Measurements from ENCODE around the gene ITGA1.

ITGA1 gene

DNA sequence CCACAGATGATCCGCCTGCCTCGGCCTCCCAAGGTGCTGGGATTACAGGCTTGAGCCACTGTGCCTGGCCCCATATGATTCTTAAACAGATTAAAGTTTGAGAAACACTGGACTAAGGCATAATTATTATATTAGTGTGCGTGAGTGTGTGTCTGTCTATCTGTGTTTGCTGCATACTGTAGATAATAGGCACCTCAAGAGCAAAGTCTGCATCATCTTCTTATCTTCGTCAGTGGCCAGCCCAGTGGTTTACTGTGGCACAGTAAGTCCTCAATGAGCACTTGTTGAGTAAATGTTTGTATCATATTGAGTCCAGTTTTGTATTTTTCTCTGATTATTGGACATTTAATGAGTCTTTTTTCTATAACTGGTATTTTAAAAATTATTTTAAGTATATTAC lies 81.7 kb downstream of the ITGA1 start:
- no peak for DNase-seq

DNA sequence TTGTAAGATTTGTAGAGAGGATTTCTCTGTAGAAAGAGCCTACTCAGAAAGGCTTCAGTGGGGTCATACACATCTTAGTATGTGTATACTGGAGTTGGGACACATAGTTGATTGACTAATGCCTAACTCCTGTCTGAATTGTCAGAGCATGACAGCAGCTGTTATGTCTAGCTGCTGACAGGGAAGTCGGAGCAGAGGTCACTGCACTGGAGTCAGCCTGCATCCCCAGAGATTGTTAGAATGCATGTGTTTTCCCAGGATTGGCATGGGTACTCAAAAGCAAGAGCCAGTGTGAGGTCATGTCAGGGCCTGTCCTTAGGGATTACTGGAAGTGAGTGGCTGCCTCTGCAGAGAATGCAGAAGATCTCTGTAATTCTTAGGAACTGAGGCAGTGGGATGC lies 82.7 kb downstream of the ITGA1 start:
- no peak for DNase-seq

DNA sequence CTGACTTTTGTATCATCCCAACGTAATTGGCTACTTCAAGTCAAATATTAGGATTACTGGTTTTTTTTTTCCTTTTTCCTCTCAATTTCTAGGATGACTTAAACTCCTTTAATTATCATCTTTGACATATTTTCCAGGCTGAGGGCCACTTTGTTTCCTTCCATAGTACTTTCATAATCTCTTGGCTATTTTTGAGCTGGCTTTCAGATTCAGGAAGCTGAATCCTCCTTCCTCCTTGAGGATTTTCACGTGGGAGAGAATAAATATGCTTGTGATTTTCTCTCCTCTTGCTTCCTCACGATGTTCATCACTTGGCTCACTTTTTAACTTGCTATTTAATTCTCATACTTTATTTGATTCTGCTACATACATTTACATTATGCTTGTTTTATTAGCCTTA lies 88.1 kb downstream of the ITGA1 start:
- DNase-seq: no peak

DNA sequence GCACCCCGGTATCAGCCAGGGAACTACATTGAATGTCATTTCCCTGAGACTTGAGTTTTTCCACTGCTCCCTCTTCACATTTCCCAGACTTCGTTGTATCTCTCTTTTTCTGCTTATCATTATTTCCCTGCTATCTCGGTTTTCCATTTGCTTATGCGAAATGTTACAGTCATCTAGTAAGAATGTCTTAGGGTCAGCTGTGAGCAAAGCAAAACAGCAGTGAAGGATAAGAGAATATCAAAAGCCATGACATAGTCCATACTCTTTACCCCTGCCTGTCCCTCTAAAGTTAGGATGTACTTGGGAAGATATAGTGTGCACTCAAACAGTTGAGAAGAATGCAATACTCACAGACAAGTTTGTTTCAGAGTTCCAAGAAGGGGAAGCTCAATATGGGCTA lies 88.7 kb downstream of the ITGA1 start:
- DNase-seq: no peak

DNA sequence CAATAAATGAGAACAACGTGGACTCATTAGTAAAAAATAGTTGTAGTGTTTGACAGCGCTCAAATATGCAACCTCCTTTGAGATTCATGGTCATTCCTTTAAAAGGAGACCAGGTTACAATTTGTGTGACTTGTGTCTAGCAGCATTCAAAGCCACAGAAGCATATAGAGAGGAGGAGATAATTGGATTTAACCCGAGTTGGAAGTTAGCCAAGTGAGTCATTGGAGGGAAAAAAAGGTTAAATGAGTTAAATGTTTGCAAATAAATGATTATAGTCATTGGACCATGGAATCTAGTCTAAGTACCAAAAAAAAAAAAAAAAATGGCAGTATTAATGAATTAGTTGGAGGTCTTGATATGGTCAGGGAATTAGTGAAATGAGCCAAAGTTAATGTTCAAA lies 90.9 kb downstream of the ITGA1 start:
- no peak for DNase-seq

DNA sequence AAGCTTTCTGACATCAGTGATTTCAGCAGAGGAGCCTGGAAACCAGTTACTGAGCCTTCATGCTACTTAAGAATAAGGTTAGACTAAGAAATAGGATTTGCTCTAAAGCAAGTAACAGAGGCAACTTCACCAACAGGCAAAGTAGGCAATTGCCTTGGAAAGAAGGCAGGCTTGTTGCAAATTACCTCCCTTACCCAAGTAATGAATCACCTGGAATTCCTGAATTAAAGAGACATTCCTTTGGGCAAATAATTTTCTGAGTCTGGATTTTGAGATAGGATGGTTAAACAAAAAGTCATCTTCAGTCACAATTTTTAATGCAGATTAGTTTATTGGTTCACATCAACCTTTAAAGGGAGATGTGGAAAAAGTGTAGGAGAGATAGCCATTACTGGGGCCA lies 92.8 kb downstream of the ITGA1 start:
- no peak for DNase-seq

DNA sequence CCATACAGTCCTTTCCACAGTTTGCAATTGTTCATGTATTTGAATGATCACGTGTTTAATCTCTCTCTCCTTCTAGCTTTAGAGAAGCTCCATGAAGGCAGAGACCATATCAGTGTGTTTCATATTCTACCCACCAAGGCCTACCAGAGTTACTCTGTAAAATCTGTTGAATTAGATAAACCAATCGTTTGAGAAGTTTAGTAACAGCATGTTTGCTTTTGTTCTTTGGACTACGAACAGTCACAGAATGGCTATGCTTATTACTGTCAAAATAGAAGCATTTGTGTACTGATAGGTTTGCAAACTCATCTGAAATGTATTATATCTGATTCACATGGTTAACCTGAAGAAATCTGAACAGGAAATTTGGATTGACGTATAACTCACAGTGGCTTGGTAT lies 93.8 kb downstream of the ITGA1 start:
- DNase-seq: no peak

DNA sequence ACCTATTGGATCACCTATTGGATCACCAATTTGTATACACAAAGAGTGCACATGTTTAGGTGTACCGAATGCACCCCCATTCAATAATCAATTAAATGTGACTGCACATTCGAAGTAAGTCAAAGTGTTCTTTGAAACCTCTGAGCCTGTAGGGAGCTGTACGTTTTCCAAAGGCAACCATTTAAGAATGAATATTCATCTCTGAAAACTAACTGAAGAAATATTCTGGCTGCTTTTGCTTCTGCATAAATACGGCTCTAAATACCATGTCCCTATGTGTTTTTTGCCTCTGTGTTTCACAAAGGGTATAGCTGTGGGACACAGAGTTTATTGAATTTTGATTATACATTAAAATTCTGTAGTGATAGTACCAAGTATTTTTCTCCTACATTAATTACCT lies 95.4 kb downstream of the ITGA1 start:
- no peak for DNase-seq

DNA sequence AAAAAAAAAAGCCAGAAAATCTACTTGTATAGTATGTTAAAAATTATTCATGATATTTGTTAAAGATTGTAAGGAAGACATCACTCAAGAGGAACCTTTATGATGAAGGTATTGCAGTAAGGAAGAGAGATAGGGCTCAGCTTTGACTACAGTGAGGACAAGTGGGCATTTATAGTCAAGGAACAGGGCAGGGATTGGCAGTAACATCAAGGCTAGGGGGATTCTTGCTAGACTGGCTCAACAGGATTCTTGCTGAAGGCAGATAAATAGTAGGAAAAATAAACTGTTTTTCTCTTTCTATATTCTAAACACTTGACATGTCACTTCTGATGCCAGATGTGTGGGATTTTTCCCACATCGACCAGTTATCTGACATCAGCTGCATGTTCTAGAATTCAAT lies 96.7 kb downstream of the ITGA1 start:
- DNase-seq: no peak

DNA sequence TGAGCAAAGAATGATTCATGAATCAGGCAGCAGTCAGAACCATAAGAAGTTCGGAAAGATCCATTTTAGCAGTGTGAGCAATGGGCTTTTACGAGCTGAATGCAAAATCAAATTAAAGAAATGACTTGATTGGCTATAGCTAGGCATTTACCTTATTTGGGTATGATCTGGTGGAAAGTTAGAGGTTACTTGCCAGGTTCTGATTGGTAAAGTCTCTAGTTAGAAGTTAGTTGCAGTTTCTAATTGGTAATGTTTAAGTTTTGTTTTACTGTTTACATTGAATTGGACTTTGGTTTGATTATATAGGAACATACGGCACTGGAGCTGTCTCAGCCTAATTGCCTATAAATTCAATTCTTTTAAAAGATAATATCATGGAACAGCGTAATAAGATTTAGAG lies 97.9 kb downstream of the ITGA1 start:
- no peak for DNase-seq

DNA sequence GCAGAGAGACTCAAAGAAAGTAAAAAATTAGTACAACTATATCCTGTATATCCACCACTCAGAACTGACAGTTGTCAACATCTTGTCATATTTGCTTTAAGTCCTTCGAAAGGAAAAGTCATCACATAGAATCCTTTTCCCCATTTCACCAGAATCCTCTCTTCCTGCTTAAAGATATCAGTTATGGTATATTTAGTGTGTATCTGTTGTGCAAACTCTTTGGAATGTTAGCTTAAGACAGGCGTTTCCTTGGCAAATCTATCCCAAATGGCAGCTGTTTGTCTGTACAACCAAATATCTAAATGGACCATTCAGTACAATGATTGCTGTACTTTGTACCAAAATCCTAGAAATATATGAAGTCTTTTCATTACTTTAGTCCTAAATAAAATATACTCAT lies 98.5 kb downstream of the ITGA1 start:
- DNase-seq: no peak

DNA sequence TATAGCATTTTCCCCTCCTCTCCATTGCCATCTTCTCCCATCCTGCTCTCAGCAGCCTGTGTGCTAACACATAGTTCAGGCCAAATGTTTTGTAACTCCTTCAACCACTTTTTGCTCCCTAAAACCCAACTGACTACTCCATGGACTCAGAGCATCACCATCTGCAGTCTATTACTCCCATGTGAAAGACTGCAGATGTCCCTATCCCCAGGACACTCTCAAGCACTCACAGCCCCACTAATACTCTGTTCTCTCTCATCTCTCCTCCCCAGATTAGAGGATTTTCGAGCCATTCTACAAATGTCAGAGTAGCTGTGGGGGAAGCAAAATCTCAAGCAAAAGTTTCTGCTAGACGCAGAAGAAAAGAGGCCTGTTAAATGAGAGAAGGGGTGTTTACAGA lies 99.3 kb downstream of the ITGA1 start:
- no peak for DNase-seq

DNA sequence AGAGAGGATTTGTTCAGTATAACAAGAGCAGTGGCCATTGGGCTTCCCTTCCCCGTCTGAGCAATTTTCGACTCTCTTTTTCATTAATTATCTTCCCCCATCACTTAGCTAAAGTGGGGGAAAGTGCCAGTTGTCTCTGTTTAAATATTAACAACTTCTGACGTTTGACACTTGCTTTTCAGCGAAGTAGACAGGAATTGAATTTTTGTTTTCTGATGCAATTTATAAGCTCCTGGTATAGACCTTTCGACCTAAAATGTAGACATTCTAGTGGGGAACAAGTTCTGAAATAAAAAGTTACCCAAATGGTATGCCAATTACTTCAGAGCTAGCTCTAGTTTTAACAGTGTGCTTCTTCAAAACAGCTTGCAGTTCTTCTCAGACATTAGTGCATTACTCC lies 100.6 kb downstream of the ITGA1 start:
- no peak for DNase-seq

DNA sequence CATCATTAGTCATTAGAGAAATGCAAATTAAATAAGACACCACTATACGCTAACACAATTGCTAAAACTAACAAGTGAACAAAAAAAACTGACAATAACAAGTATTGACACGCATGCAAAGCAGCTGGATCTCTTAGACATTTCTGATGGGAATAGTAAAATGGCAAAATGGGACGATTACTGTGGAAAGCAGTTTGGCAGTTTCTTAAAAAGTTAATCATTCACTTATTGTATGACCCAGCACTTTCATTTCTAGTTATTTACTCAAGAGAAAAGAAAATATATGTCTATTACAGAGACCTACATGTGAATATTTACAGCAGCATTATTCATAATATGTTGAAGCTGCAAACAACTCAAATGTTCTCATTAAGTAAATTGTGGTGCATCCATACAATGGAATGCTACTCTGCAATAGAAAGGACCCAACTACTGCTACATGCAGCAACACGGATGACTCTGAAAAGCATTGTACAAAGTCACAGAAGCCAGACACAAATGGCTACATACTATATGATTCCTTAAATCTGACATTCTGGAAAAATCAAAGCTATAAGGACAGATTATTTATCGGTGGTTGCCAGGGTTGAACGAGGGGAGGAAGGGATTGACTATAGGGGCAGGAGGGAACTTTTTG lies 104.6 kb downstream of the ITGA1 start:
- DNase-seq: no peak

DNA sequence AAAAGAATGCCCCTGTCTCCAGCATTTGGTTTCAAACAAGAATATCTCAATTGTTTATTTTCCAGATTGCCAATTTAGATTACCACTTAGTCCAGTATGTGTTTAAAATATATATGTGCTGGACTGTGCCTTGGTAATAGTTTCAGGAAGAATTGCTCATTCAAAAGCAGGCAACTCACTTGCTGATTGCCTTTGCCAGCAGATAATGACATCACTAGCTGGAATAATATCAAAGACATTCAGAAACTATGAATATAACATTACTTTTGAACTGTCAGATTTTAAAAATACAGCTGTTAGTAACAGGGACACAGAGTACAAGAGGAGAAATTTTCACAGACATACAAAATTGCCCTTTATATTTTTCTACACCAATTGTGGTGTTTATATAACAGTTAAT lies 105.4 kb downstream of the ITGA1 start:
- DNase-seq: no peak

DNA sequence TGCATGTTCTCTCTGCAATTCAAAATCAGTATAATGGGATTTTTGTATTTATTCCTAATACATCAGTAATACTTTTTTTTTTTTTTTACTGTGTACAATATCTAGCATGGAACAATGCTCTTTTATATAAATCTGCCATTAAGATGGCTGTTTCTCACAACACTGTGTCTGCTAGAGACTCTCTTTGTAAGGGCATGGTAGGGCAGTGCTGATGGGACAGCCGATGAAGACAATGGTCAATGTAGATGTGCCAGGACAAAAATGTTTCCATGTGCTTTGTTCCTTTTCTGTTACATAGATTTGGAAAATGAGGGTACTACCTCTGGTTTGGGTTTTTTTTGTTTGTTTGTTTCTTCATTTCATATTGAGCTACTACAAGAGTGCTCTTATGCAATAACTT lies 106.1 kb downstream of the ITGA1 start:
- no peak for DNase-seq

DNA sequence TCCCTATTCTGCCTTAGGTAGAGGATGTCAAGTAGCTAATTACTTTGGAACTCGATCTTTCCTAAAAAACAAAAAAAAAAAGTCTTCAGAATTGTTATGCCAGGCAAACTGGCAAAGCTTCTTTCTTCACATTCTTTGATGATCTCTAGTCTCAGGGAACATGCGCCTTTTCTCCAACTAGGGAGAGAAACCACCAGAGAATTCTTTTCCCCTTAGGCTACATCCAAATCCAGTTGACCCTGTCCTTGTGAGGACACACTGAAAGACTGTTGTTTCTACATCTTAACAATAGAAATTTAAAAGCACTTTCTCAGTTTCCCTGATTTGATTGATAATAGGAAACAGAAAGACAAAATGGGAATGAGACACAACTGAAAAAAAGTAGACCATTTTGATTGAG lies 106.7 kb downstream of the ITGA1 start:
- DNase-seq: no peak

DNA sequence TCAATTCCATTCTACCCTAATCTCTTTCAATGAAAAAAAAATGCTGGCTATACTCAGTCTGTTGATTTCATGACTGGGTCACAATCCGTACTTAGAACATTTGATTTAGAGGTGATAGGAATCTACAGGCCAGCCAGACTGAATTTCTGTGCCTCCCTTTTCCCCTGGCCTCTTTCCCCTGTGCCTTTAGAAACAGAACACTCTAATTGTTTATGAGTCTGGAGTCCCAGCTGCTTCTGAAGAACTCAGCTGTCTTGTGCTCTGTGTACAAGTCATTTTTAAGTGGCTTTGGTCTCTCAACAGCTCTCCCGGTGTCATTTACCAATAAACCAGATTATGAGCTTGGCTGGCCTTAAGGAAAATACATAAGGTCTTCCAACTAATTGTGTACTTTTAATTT lies 107.4 kb downstream of the ITGA1 start:
- DNase-seq: no peak

DNA sequence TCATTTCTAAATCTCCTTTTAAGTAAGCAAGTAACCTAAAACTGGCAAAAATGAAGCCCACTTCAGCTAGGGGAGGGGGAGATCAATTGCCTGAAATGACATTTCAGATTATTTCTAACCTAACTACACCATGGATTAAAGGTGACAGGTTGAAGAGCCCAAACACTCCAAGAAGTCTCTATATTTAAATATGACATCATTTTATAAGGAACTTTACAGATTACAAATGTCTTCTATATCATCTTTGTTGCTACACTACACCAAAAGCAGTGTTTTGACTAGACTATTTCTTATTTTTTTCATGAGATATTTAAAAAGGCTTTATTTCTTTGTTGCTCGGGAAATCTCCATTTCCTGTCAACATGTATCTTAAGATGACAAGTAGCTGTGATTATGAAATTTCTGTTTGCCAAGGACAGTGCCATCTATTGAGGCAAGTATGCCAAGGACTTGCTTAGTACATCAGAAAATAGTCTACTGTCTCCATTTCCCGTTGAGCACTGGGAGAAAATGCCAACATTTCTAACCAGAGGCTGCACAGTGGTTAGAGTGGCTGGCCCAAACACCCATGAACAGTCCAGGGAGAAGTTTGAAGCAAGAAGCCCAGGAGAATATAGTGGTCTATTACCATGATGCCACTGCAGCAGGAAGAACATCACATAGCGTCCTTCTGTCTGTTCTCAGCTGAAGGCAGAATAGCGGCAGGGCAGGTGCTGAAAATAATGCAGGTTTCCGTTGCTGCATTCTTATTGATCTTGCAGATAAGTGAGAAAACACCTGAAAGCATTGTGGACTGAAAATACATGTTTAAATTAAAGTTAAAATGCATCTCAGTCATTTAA lies 108.1 kb downstream of the ITGA1 start:
- DNase-seq: peak in 1 of 2 experiments; percentile 9

DNA sequence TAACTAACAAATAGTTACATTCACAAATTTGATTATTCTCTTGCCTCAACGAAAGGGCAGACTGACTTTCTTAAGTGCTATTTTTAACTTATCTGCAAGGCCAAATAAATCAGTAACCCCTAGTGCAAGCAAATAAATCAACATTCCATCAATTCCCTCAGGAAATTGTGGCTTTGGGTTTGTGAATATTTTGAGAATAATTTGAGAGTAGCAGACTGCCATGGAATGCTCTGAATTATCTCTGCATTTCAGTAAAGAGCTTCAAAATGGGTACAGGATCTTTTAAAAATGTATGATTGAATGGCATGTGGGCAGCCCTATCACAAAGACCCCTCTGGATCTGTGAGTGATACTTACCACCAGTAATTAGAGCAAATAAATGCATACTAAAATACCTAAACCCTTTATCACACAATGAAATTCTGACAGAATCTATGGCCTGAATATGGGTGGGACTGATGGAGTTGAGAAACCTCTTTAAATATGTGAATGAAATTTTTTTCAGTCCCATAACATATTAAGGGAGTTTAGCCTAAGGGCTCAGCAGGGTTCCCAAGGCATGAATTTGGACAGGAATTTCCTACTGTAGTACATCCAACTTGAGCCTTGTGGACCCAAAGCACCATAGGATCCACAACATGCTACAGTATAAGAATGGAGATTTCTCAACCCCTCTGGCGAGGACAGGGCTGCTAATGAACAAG lies 109.0 kb downstream of the ITGA1 start:
- DNase-seq: no peak

DNA sequence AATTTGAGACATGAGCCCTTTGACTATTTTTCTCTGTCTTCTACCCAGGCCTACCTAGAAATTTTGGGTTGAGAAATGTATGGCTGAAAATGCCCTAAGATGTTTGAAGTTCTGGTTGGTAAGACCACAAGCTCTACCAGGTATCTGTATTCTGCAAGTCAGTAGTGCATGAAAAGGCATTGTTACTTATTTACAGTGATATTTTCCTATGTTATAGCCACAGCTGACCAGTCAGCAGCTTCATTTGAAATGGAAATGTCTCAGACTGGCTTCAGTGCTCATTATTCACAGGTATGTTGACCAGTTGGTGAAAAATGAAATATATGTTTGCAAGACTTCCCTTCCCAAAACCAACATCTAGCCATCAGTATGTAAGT lies 109.5 kb downstream of the ITGA1 start:
- DNase-seq: no peak

DNA sequence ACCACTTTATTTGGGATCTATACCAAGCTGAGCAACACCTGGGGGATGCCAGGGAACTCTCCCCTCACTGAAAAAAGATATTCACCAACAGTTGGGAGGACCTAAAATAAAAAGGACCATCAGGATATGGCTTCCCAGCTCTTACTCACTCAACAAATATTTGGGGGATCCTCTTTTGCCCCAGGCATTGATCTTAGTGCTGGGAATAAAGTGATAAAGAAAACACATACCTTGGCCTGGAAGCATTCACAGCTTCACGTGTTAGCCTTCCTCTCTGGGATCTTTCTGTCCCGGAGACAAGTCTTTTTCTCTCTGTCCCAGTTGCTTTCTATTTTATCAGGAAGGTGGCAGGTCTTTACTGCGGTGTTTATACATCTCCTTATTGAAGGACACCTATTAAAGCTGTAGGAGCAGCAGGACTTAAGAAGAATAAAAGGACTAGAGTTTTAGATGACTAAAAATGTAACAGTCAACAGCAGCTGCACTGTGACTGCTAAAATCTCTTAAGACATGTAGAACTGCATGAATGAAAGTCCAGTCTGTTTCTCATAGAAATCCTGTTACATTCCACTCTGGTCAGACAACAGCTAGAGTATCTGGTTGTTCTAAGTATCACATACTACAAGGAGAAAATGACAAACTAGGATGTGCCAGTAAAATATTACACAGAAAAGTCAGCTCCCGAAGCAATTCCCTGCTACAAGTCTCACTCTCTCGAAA lies 111.4 kb downstream of the ITGA1 start:
- DNase-seq: no peak

DNA sequence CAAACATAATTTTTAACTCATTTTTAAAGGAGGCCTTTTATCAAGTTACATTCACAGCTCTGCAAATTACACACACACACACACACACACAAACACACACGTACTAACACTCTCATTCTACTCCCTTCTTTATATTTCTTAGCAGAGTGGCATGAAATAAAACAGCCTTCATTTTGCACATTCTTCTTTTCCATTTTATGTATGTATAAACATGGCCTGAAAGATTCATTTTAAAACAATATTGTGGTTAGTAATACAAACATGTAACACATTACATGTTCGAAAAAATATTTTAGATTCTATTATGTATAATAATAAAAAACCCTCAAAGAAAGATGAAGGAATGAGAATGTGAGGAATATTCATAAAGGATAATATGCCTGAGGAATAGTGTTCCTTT lies 115.4 kb downstream of the ITGA1 start:
- DNase-seq: no peak

DNA sequence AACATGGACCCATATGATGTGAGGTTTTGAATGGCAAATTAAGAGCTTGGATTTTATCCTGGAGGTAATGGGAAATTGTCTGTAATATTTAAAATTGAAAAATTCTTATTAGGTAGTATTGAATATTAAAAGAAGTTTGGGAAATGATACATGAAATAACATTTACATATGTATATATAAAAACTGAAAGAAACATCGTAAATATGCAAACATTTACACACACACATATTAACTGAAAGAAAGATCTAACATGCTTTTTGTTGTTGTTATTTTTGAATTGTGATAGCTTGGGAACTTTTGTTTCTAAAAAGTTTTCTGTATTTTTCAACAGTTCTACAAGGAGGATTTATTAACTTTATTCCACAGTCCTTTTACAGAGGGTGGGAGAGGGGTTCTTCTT lies 118.6 kb downstream of the ITGA1 start:
- DNase-seq: no peak

All from SW 1271 (cell line).